Peyer's patch (tissue), 4 donors: ENCODE measurements around the gene GALNT17.

Experiments
- CTCF ChIP-seq, 6 experiments: fragments of 450-650 bp in 4 of 6; fragments of 200-600 bp in 2 of 6; sonication (generic) in 1 of 6; IDR thresholded peaks; one replicate each; pipeline ENCODE4 v1.5.1; 2017 to 2019; ENCODE audit warnings: antibody characterized with exemption in 6 of 6, mild to moderate bottlenecking in 3 of 6, moderate library complexity in 1 of 6
- POLR2A ChIP-seq, 2 donors: fragments of 450-650 bp; IDR thresholded peaks; one replicate each; pipeline ENCODE4 v1.5.1; 2017; ENCODE audit warnings: antibody characterized with exemption in 2 of 2, mild to moderate bottlenecking in 2 of 2, moderate library complexity in 2 of 2

DNA sequence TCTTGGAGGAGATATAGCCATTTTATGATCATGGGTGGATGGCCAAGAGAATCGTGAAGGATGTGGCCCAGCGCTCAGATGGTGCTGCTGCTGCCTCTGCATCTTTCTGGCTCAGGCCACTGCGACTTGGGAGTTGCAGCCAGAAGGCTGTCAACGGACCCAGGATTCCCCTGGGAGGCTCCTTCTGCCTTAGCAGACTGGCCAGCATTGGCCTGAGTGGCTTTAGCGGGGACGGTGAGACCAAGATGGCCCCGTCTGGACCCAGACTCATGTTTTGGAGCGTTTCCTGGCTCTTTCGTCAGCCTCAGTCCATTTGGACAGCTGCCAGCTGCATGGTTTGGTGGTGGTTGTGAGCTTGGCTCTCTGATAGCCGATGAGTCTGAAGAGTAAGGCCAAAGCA lies 97.2 kb downstream of the GALNT17 start:
- TF ChIP-seq CTCF (IDR thresholded peaks at IDR 0.05) (no peak), POLR2A (IDR thresholded peaks at IDR 0.05) (no peak)
